GM23338 (cell line): ENCODE data around the gene BAHCC1. TPM values are rescaled to one million over a fixed set of nuclear protein-coding genes. Genes with fewer than 3 reads are reported as not detected.

Experiments used
- ATAC-seq: fragments of 200-7000 bp; cut with Tn5 transposase; 3 replicates; pipeline ENCODE4 v1.9.1; 2020
- DNase-seq: peaks from one replicate; pipeline ENCODE4 v3.0.0-alpha.2; 2015; ENCODE audit warnings: low spot score
- H2AFZ ChIP-seq: fragments of 200-600 bp; sonication (generic); 2 replicates; pipeline ENCODE4 v1.8.0; 2016; ENCODE audit warnings: antibody characterized with exemption, mild to moderate bottlenecking, moderate library complexity
- H3F3A ChIP-seq: fragments of 200-600 bp; sonication (generic); replicated peaks from 2 replicates; pipeline ENCODE4 v1.8.0; 2017; ENCODE audit warnings: antibody characterized with exemption, mixed run types, low read depth
- H3K27ac ChIP-seq: fragments of 200-600 bp; sonication (generic); 2 replicates; pipeline ENCODE4 v1.6.1; 2016; ENCODE audit warnings: low read depth
- H3K27me3 ChIP-seq: fragments of 200-600 bp; sonication (generic); 2 replicates; pipeline ENCODE4 v1.8.0; 2016; ENCODE audit warnings: mild to moderate bottlenecking, mixed run types, moderate library complexity; ENCODE audit not compliant: insufficient read depth
- H3K36me3 ChIP-seq: fragments of 200-600 bp; sonication (generic); 2 replicates; pipeline ENCODE4 v1.8.0; 2016; ENCODE audit warnings: mild to moderate bottlenecking; ENCODE audit not compliant: insufficient read depth
- H3K4me1 ChIP-seq: fragments of 200-600 bp; sonication (generic); 2 replicates; pipeline ENCODE4 v1.8.0; 2016; ENCODE audit warnings: mild to moderate bottlenecking, moderate library complexity; ENCODE audit not compliant: insufficient read depth
- H3K4me2 ChIP-seq: fragments of 200-600 bp; sonication (generic); 2 replicates; pipeline ENCODE4 v1.7.1; 2017; ENCODE audit warnings: mixed run types
- H3K4me3 ChIP-seq: fragments of 200-600 bp; sonication (generic); 2 replicates; pipeline ENCODE4 v1.6.1; 2016; ENCODE audit warnings: mixed run types
- H3K79me2 ChIP-seq: fragments of 200-600 bp; sonication (generic); replicated peaks from 2 replicates; pipeline ENCODE4 v1.8.0; 2017; ENCODE audit warnings: mild to moderate bottlenecking; ENCODE audit not compliant: insufficient read depth
- H3K9me2 ChIP-seq: fragments of 200-600 bp; sonication (generic); 2 replicates; pipeline ENCODE4 v1.8.0; 2017; ENCODE audit not compliant: insufficient read depth
- H4K20me1 ChIP-seq: fragments of 200-600 bp; sonication (generic); replicated peaks from 2 replicates; pipeline ENCODE4 v1.8.0; 2017; ENCODE audit warnings: mild to moderate bottlenecking; ENCODE audit not compliant: insufficient read depth
- H3K27ac Mint-ChIP-seq: 2 replicates; pipeline ENCODE4 v1.8.0; 2020; ENCODE audit warnings: inconsistent platforms, mild to moderate bottlenecking, moderate library complexity, mixed read lengths
- H3K27me3 Mint-ChIP-seq: 3 replicates; pipeline ENCODE4 v1.8.0; 2022; ENCODE audit warnings: low read depth, mild to moderate bottlenecking, moderate library complexity, mixed read lengths, inconsistent platforms; ENCODE audit not compliant: insufficient read depth, poor library complexity
- H3K36me3 Mint-ChIP-seq: 3 replicates; pipeline ENCODE4 v1.8.0; 2021; ENCODE audit warnings: low read depth, mild to moderate bottlenecking, inconsistent platforms, moderate library complexity, mixed read lengths
- H3K4me1 Mint-ChIP-seq: 3 replicates; pipeline ENCODE4 v1.8.0; 2020; ENCODE audit warnings: mild to moderate bottlenecking, inconsistent platforms, mixed read lengths
- H3K4me3 Mint-ChIP-seq: 3 replicates; pipeline ENCODE4 v1.8.0; 2021; ENCODE audit warnings: moderate library complexity, mild to moderate bottlenecking, inconsistent platforms, mixed read lengths
- H3K9me3 Mint-ChIP-seq: 3 replicates; pipeline ENCODE4 v1.8.0; 2020; ENCODE audit warnings: moderate library complexity, mild to moderate bottlenecking, inconsistent platforms, mixed read lengths
- CREB1 ChIP-seq: fragments of 250-450 bp; sonication (Bioruptor Pico); IDR thresholded peaks from 2 replicates; pipeline ENCODE4 v1.5.0; 2020; ENCODE audit warnings: low read depth, mild to moderate bottlenecking, moderate library complexity
- CTCF ChIP-seq, 2 experiments: fragments of 200-600 bp in 1 of 2; sonication (generic) in 1 of 2; conservative IDR thresholded peaks; 2 replicates each; pipeline versions ENCODE4 v1.5.1 to v1.6.1; 2016 to 2017; ENCODE audit warnings: antibody characterized with exemption in 2 of 2, low read depth in 2 of 2, mild to moderate bottlenecking in 2 of 2, moderate library complexity in 1 of 2
- EZH2phosphoT487 ChIP-seq: fragments of 200-600 bp; sonication (generic); IDR thresholded peaks from one replicate; pipeline ENCODE4 v1.8.1; 2018; ENCODE audit warnings: antibody characterized with exemption; ENCODE audit not compliant: unreplicated experiment
- JUNB ChIP-seq: IDR thresholded peaks from one replicate; pipeline ENCODE4 v1.6.1; 2016; ENCODE audit warnings: antibody characterized with exemption; ENCODE audit not compliant: unreplicated experiment
- NANOG ChIP-seq: IDR thresholded peaks from 2 replicates; pipeline ENCODE4 v1.6.1; 2016; ENCODE audit warnings: antibody characterized with exemption, borderline replicate concordance
- POLR2AphosphoS5 ChIP-seq: IDR thresholded peaks from 2 replicates; pipeline ENCODE4 v1.6.1; 2016; ENCODE audit warnings: antibody characterized with exemption, low read depth
- STAT1 ChIP-seq: IDR thresholded peaks from one replicate; pipeline ENCODE4 v1.6.1; 2016; ENCODE audit warnings: antibody characterized with exemption; ENCODE audit not compliant: unreplicated experiment
- ZNF114 ChIP-seq: fragments of 250-450 bp; sonication (Bioruptor Pico); IDR thresholded peaks from 2 replicates; pipeline ENCODE4 v1.5.0; 2020; ENCODE audit warnings: mild to moderate bottlenecking, moderate library complexity
- ZNF331 ChIP-seq: fragments of 250-450 bp; sonication (Bioruptor Pico); IDR thresholded peaks from 2 replicates; pipeline ENCODE4 v1.5.0; 2020; ENCODE audit warnings: low read depth, mild to moderate bottlenecking, moderate library complexity
- ZNF462 ChIP-seq: fragments of 250-450 bp; sonication (Bioruptor Pico); IDR thresholded peaks from 2 replicates; pipeline ENCODE4 v1.5.0; 2020; ENCODE audit warnings: mild to moderate bottlenecking, moderate library complexity
- polyA plus RNA-seq: library from polyadenylated mRNA; unstranded; fragments of >200 nt; fragmentation: Nextera tagmentation; extraction: Ambion mirVana; gene quantifications from 2 replicates; pipeline ENCODE4 v1.2.1, GENCODE V29; 2016
- total RNA-seq: library from RNA; depleted of rRNA; stranded (reverse); fragments of >200 nt; shearing (Covaris generic); gene quantifications from 2 replicates; pipeline ENCODE4 v1.2.3, GENCODE V29; 2014
- TF ChIP-seq, protein P1 (sequence below): IDR thresholded peaks from 2 replicates; pipeline ENCODE4 v1.6.1; 2016; ENCODE audit warnings: antibody characterized with exemption

Gene BAHCC1
- total and polyA plus RNA-seq, 2 experiments from 2014 or later = 0.24 to 1.1 TPM

- no peaks in the 10 kb centered on the region for H3K36me3 Mint-ChIP-seq
- no peaks in the 10 kb centered on the region for H3K27me3 ChIP-seq
- no peak overlapping the region for H3K27ac Mint-ChIP-seq
- H3K4me3 ChIP-seq = no peak overlapping the region
- no peak overlapping the region for H2AFZ ChIP-seq
- TF ChIP-seq, protein P1, sequence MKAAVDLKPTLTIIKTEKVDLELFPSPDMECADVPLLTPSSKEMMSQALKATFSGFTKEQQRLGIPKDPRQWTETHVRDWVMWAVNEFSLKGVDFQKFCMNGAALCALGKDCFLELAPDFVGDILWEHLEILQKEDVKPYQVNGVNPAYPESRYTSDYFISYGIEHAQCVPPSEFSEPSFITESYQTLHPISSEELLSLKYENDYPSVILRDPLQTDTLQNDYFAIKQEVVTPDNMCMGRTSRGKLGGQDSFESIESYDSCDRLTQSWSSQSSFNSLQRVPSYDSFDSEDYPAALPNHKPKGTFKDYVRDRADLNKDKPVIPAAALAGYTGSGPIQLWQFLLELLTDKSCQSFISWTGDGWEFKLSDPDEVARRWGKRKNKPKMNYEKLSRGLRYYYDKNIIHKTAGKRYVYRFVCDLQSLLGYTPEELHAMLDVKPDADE = no peak
- no peak for TF ChIP-seq CTCF (conservative IDR thresholded peaks at IDR 0.05; ENCODE audit: low read depth in 2 of 2)
- no peak for TF ChIP-seq CREB1 (CRISPR knock-in tag)
- no peak for TF ChIP-seq POLR2AphosphoS5
- no peak for TF ChIP-seq STAT1
- no peak for TF ChIP-seq ZNF462
- TF ChIP-seq JUNB = no peak
- no peak for TF ChIP-seq NANOG
- TF ChIP-seq EZH2phosphoT487 = no peak
- no peak for TF ChIP-seq ZNF114 (CRISPR knock-in tag)
- no peak for TF ChIP-seq ZNF331
- H3K9me2 ChIP-seq = no peaks in the 10 kb centered on the region
- peaks cover 3% of the 10 kb centered on the region; the same call in 2 of the 3 replicates for H3K9me3 Mint-ChIP-seq
- H4K20me1 ChIP-seq = no peaks in the 10 kb centered on the region
- H3K79me2 ChIP-seq = no peaks in the 10 kb centered on the region
- no peak overlapping the region for H3K27ac ChIP-seq
- ATAC-seq = no peak
- no peaks in the 10 kb centered on the region for H3K36me3 ChIP-seq
- peaks cover 4% of the 10 kb centered on the region; the same call in 2 of the 3 replicates for H3K4me1 Mint-ChIP-seq
- H3K4me2 ChIP-seq = no peak overlapping the region
- no peak for DNase-seq
- no peak overlapping the region for H3K4me3 Mint-ChIP-seq
- H3K27me3 Mint-ChIP-seq = peaks cover 9% of the 10 kb centered on the region
- H3F3A ChIP-seq = no peaks in the 10 kb centered on the region
- H3K4me1 ChIP-seq = no peaks in the 10 kb centered on the region
These were observed 75.2 kb downstream of the BAHCC1 start for GRCh38 chr17:81470270-81470943.
